Measurements from ENCODE around the gene TMEM179B. TPM values are rescaled to one million over a fixed set of nuclear protein-coding genes. Genes with fewer than 3 reads are reported as not detected.
"Not testable (repeated sequence)": the region's sequence is repeated elsewhere in the genome, so short reads cannot be mapped to it uniquely, and the experiment has no call there.

TMEM179B gene
- total RNA-seq, 4 donors from 2014 or later = 26.3 to 52.5 (median 44.3) TPM

- Histone ChIP-seq H3K27me3 (no peaks in the 10 kb centered on the region), H3K36me3 (peaks cover 0 to 6% of the 10 kb centered on the region in 2 donors), H3K27ac (peak overlapping the region; percentile 86 to 98 (median 92)), H3K9me3 (no peaks in the 10 kb centered on the region), H3K4me3 (peak overlapping the region; percentile 62 to 86 (median 73)), H3K4me1 (peaks cover 14 to 19% of the 10 kb centered on the region in 2 donors)
- ATAC-seq = peak in 1 of 2 donors; percentile 4
- in situ Hi-C loops (cut with MboI; ENCODE audit: low sequenced_read_pairs in 4 of 4) = no loop called here
- intact Hi-C loops (cut with DNase I; ENCODE audit: low total_unique reads) = no loop called here
- DNase-seq = no peak
- TF ChIP-seq POLR2A (IDR thresholded peaks at IDR 0.05) (no peak), CTCF (IDR thresholded peaks at IDR 0.05 in 4 of 5, conservative IDR thresholded peaks at IDR 0.05 in 1 of 5) (no peak)
Measured at GRCh38 chr11:62752994-62753735, 34.0 kb upstream of the TMEM179B start.

GRCh38 chr11:62753736-62754603 is 33.2 kb upstream of the TMEM179B start, which contains the start of gene ZBTB3:
TSS of gene ZBTB3 (minus strand) at chr11:62754160. CDS start at chr11:62753664, 496 bp downstream.
- no peak for TF ChIP-seq CTCF (IDR thresholded peaks at IDR 0.05 in 4 of 5, conservative IDR thresholded peaks at IDR 0.05 in 1 of 5)
- TF ChIP-seq POLR2A (IDR thresholded peaks at IDR 0.05) = peak; percentile 49 to 70
- no peaks in the 10 kb centered on the region for H3K9me3 ChIP-seq
- intact Hi-C loops (cut with DNase I; ENCODE audit: low total_unique reads) = loop anchor here (1.0 kb wide), 1 partner anchor 27 kb away; the partner anchor contains the start of gene HNRNPUL2
- peak; percentile 98 to 99 for ATAC-seq
- H3K4me3 ChIP-seq = peak within 1 kb of the TSS; percentile 62 to 86 (median 73)
- peaks cover 14 to 19% of the 10 kb centered on the region in 2 donors for H3K4me1 ChIP-seq
- H3K27me3 ChIP-seq = no peaks in the 10 kb centered on the region
- peak within 1 kb of the TSS; percentile 86 to 98 (median 92) for H3K27ac ChIP-seq
- peaks cover 0 to 6% of the 10 kb centered on the region in 2 donors for H3K36me3 ChIP-seq
- in situ Hi-C loops (cut with MboI; ENCODE audit: low sequenced_read_pairs in 4 of 4) = no loop called here
- DNase-seq = peak; percentile 99

- no peak overlapping the region for H3K4me3 ChIP-seq
- no peaks in the 10 kb centered on the region for H3K9me3 ChIP-seq
- H3K36me3 ChIP-seq = peaks cover 0 to 6% of the 10 kb centered on the region in 2 donors
- no peaks in the 10 kb centered on the region for H3K27me3 ChIP-seq
- intact Hi-C loops (cut with DNase I; ENCODE audit: low total_unique reads) = no loop called here
- H3K27ac ChIP-seq = no peak overlapping the region
- DNase-seq = no peak
- no peak for ATAC-seq
- no peak for TF ChIP-seq POLR2A (IDR thresholded peaks at IDR 0.05)
- no peak for TF ChIP-seq CTCF (IDR thresholded peaks at IDR 0.05 in 4 of 5, conservative IDR thresholded peaks at IDR 0.05 in 1 of 5)
- in situ Hi-C loops (cut with MboI; ENCODE audit: low sequenced_read_pairs in 4 of 4) = no loop called here
- H3K4me1 ChIP-seq = peaks cover 14 to 19% of the 10 kb centered on the region in 2 donors
Measured at GRCh38 chr11:62755086-62755615, 32.1 kb upstream of the TMEM179B start.

GRCh38 chr11:62757846-62758788 is 29.1 kb upstream of the TMEM179B start:
- intact Hi-C loops (cut with DNase I; ENCODE audit: low total_unique reads) = no loop called here
- Histone ChIP-seq H3K4me1 (peaks cover 19 to 27% of the 10 kb centered on the region in 2 donors), H3K36me3 (peaks cover 0 to 6% of the 10 kb centered on the region in 2 donors), H3K4me3 (no peak overlapping the region), H3K27ac (no peak overlapping the region), H3K9me3 (no peaks in the 10 kb centered on the region), H3K27me3 (no peaks in the 10 kb centered on the region)
- in situ Hi-C loops (cut with MboI; ENCODE audit: low sequenced_read_pairs in 4 of 4) = no loop called here
- ATAC-seq (no peak), DNase-seq (no peak)
- TF ChIP-seq CTCF (IDR thresholded peaks at IDR 0.05 in 4 of 5, conservative IDR thresholded peaks at IDR 0.05 in 1 of 5) = no peak
- no peak for TF ChIP-seq POLR2A (IDR thresholded peaks at IDR 0.05)

GRCh38 chr11:62760867-62761227 is 26.4 kb upstream of the TMEM179B start:
- ATAC-seq; H3K9me3 ChIP-seq; DNase-seq; H3K27me3 ChIP-seq; in situ Hi-C loops (cut with MboI; ENCODE audit: low sequenced_read_pairs in 4 of 4); intact Hi-C loops (cut with DNase I; ENCODE audit: low total_unique reads): not testable (repeated sequence)
- Histone ChIP-seq H3K4me3 (peak overlapping the region; percentile 82 to 97 (median 90)), H3K36me3 (peaks cover 0 to 12% of the 10 kb centered on the region in 2 donors), H3K27ac (peak overlapping the region; percentile 80 to 96 (median 88)), H3K4me1 (peaks cover 12 to 21% of the 10 kb centered on the region in 2 donors)

Data from gastrocnemius medialis (tissue), 4 donors.